Parathyroid adenoma (tissue), 2 donors: ENCODE measurements around the gene OPA3.

Experiments
- H2AFZ ChIP-seq: fragments of 300-600 bp; sonication (generic); one replicate; pipeline ENCODE4 v1.7.0; 2017; ENCODE audit warnings: antibody characterized with exemption, mild to moderate bottlenecking
- H3K27ac ChIP-seq: fragments of 300-600 bp; sonication (generic); one replicate; pipeline ENCODE4 v1.7.0; 2017
- H3K27me3 ChIP-seq: fragments of 300-600 bp; sonication (generic); one replicate; pipeline ENCODE4 v1.7.0; 2017; ENCODE audit warnings: low read length; ENCODE audit not compliant: control insufficient read depth, insufficient read depth
- H3K36me3 ChIP-seq: fragments of 300-600 bp; sonication (generic); one replicate; pipeline ENCODE4 v1.7.0; 2017; ENCODE audit warnings: low read length; ENCODE audit not compliant: control insufficient read depth, insufficient read depth
- H3K4me1 ChIP-seq: fragments of 300-600 bp; sonication (generic); one replicate; pipeline ENCODE4 v1.7.0; 2017; ENCODE audit warnings: control low read depth
- H3K4me2 ChIP-seq: fragments of 300-600 bp; sonication (generic); one replicate; pipeline ENCODE4 v1.7.0; 2017; ENCODE audit warnings: low read length
- H3K4me3 ChIP-seq: fragments of 300-600 bp; sonication (generic); one replicate; pipeline ENCODE4 v1.7.0; 2017; ENCODE audit warnings: low read depth, low read length
- H3K79me2 ChIP-seq: fragments of 300-600 bp; sonication (generic); one replicate; pipeline ENCODE4 v1.7.0; 2017; ENCODE audit warnings: control low read depth
- H3K9ac ChIP-seq: fragments of 300-600 bp; sonication (generic); one replicate; pipeline ENCODE4 v1.7.0; 2017; ENCODE audit warnings: mild to moderate bottlenecking
- H3K9me3 ChIP-seq: fragments of 300-600 bp; sonication (generic); one replicate; pipeline ENCODE4 v1.7.0; 2017; ENCODE audit warnings: low read length; ENCODE audit not compliant: control insufficient read depth
- TF ChIP-seq, protein P1 (sequence below): fragments of 300-600 bp; sonication (generic); IDR thresholded peaks from one replicate; pipeline ENCODE4 v1.7.0; 2017; ENCODE audit warnings: antibody characterized with exemption, mild to moderate bottlenecking
- donor health status: primary hyperparathyroidism.

Gene OPA3

DNA sequence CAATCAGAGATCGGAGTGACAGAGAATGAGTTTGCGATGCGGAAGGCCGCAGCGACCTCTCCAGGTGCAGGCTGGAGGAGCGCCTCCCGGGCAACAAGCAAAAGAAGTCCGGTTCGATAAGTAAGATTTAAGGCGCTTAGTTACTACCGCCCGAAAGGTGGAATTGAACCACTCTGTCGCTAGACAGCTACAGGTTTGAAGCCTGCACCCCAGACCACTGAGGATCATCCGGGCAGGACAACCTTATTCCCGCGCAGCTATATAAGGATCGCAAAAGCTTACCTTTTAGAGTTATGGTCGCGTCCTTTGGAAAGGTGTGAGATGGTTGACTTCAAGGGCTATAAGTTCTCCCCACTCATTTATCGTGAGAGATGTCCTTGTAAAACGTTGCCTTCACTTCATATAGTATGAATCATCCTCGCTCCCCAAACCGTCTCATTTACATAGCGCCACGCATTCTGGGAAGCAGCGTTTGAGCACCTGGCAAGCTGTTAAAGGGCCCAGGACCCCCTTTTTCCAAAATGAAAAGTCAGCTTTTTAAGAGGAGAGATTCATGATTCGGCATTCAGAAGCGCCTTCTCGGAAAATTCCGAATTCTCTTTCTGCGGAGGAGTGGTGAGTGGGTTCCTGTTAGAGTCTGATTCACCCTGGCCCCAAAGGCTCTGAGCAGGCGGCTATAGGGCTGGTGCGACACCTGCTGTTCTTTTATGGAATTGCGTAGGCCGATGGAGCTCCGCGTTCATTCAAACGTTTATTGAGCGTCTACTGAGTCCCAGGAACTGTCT is 106.0 kb downstream of the OPA3 start:
- H3K27me3 ChIP-seq = no peaks in the 10 kb centered on the region
- peak overlapping the region; percentile 93 for H2AFZ ChIP-seq
- H3K27ac ChIP-seq = peak overlapping the region; percentile 98
- peak overlapping the region; percentile 77 for H3K4me3 ChIP-seq
- TF ChIP-seq, protein P1, sequence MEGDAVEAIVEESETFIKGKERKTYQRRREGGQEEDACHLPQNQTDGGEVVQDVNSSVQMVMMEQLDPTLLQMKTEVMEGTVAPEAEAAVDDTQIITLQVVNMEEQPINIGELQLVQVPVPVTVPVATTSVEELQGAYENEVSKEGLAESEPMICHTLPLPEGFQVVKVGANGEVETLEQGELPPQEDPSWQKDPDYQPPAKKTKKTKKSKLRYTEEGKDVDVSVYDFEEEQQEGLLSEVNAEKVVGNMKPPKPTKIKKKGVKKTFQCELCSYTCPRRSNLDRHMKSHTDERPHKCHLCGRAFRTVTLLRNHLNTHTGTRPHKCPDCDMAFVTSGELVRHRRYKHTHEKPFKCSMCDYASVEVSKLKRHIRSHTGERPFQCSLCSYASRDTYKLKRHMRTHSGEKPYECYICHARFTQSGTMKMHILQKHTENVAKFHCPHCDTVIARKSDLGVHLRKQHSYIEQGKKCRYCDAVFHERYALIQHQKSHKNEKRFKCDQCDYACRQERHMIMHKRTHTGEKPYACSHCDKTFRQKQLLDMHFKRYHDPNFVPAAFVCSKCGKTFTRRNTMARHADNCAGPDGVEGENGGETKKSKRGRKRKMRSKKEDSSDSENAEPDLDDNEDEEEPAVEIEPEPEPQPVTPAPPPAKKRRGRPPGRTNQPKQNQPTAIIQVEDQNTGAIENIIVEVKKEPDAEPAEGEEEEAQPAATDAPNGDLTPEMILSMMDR = peak; percentile 98
- peak overlapping the region; percentile 72 for H3K4me2 ChIP-seq
- no peaks in the 10 kb centered on the region for H3K36me3 ChIP-seq
- H3K9me3 ChIP-seq = no peaks in the 10 kb centered on the region
- H3K79me2 ChIP-seq = no peaks in the 10 kb centered on the region
- peak overlapping the region; percentile 58 for H3K9ac ChIP-seq
- peaks cover 3% of the 10 kb centered on the region for H3K4me1 ChIP-seq

DNA sequence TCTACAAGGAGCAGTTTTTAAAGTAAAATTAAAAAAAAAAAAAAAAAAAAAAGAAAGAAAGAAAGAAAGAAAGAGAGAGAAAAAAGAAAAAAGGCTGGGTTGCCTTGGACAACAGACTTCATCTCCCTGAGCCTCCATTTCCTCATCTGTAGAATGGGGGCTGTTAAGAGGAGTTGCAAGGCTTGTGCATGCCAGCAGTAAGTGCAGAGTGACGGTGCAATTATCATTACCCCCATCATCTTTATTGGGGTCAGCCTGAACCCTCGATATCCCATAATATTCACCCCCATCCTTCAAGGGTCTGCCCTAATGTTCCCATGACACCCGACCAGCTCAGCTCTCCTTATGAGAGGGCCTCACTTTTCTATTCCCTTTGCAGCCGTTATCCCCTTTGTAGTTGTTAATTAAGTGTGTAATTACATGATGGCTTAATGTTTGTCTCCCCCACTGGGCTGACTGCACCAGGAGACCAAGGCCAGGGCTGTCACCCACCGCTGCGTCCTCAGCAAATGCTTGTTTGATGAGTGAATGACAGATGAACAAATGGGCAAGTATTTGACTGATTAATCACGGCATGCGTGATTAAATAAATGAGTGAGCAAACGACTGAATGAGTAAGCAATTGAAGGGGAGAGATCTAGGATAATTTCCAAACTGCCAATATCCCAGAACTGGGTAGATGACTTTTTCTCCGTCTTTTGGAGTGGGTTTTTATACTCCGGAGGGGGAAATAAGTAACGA is 106.7 kb downstream of the OPA3 start:
- H3K27ac ChIP-seq = peak overlapping the region; percentile 98
- peaks cover 6% of the 10 kb centered on the region for H3K4me1 ChIP-seq
- H3K36me3 ChIP-seq = no peaks in the 10 kb centered on the region
- H3K4me2 ChIP-seq = peak overlapping the region; percentile 72
- peak overlapping the region; percentile 70 for H2AFZ ChIP-seq
- no peaks in the 10 kb centered on the region for H3K27me3 ChIP-seq
- H3K4me3 ChIP-seq = peak overlapping the region; percentile 77
- H3K9me3 ChIP-seq = no peaks in the 10 kb centered on the region
- no peak overlapping the region for H3K9ac ChIP-seq
- no peaks in the 10 kb centered on the region for H3K79me2 ChIP-seq
- TF ChIP-seq, protein P1 = no peak
